HG03457 (cell line): ENCODE measurements around the gene RANBP2.
"Not testable (repeated sequence)": the region's sequence is repeated elsewhere in the genome, so short reads cannot be mapped to it uniquely, and the experiment has no call there.

ENCODE experiments used
- ATAC-seq: cut with Tn5 transposase; IDR thresholded peaks from one replicate; pipeline ENCODE4 v1.9.1; 2021; ENCODE audit warnings: moderate number of reproducible peaks; ENCODE audit not compliant: unreplicated experiment

The RANBP2 gene

GRCh38 chr2:108719149-108720044 is at the start of gene RANBP2:
Gene RANBP2, plus strand, starts transcription at chr2:108719482. Its CDS starts 125 bp downstream, at chr2:108719607.
- peak; percentile 99 for ATAC-seq

- ATAC-seq = not testable (repeated sequence)
Measured at GRCh38 chr2:108670282-108670681, 49.0 kb upstream of the RANBP2 start.

- not testable (repeated sequence) for ATAC-seq
Measured at GRCh38 chr2:108672200-108672805, 47.0 kb upstream of the RANBP2 start.

GRCh38 chr2:108676522-108676921 is 42.8 kb upstream of the RANBP2 start:
- ATAC-seq = not testable (repeated sequence)

GRCh38 chr2:108677239-108677744 is 42.0 kb upstream of the RANBP2 start:
- ATAC-seq = not testable (repeated sequence)

- not testable (repeated sequence) for ATAC-seq
Measured at GRCh38 chr2:108678198-108678651, 41.1 kb upstream of the RANBP2 start.

GRCh38 chr2:108680805-108681204 is 38.5 kb upstream of the RANBP2 start:
- ATAC-seq = not testable (repeated sequence)

- not testable (repeated sequence) for ATAC-seq
Measured at GRCh38 chr2:108688818-108689756, 30.2 kb upstream of the RANBP2 start.

GRCh38 chr2:108690001-108690400 is 29.3 kb upstream of the RANBP2 start:
- peak; percentile 67 for ATAC-seq

- no peak for ATAC-seq
Measured at GRCh38 chr2:108691447-108691846, 27.8 kb upstream of the RANBP2 start.

- ATAC-seq = no peak
Measured at GRCh38 chr2:108701208-108701607, 18.1 kb upstream of the RANBP2 start.

GRCh38 chr2:108701806-108702205 is 17.5 kb upstream of the RANBP2 start:
- ATAC-seq = no peak

- ATAC-seq = no peak
Measured at GRCh38 chr2:108704871-108705270, 14.4 kb upstream of the RANBP2 start.

- ATAC-seq = no peak
Measured at GRCh38 chr2:108707300-108707699, 12.0 kb upstream of the RANBP2 start.

- not testable (repeated sequence) for ATAC-seq
Measured at GRCh38 chr2:108716971-108717370, 2.3 kb upstream of the RANBP2 start.

- not testable (repeated sequence) for ATAC-seq
Measured at GRCh38 chr2:108726048-108726447, 6.8 kb downstream of the RANBP2 start.

GRCh38 chr2:108734656-108735055 is 15.4 kb downstream of the RANBP2 start:
- not testable (repeated sequence) for ATAC-seq

GRCh38 chr2:108757973-108758372 is 38.7 kb downstream of the RANBP2 start:
- not testable (repeated sequence) for ATAC-seq

GRCh38 chr2:108762618-108763017 is 43.3 kb downstream of the RANBP2 start:
- not testable (repeated sequence) for ATAC-seq

GRCh38 chr2:108766671-108767070 is 47.4 kb downstream of the RANBP2 start:
- not testable (repeated sequence) for ATAC-seq
